ENCODE data around the gene PPM1A. TPM values are rescaled to one million over a fixed set of nuclear protein-coding genes. Genes with fewer than 3 reads are reported as not detected.

The PPM1A gene
- total RNA-seq, 1 experiment from 2014 or later: 19.0 TPM

- DNase-seq (ENCODE audit: low spot score): no peak
These were observed 74.3 kb downstream of the PPM1A start for GRCh38 chr14:60323199-60323896.

GRCh38 chr14:60324837-60325236 is 75.8 kb downstream of the PPM1A start:
- DNase-seq (ENCODE audit: low spot score): no peak

GRCh38 chr14:60326274-60326673 is 77.3 kb downstream of the PPM1A start:
- DNase-seq (ENCODE audit: low spot score): no peak

- DNase-seq (ENCODE audit: low spot score): no peak
These were observed 78.7 kb downstream of the PPM1A start for GRCh38 chr14:60327447-60328331.

GRCh38 chr14:60328583-60328982 is 79.6 kb downstream of the PPM1A start:
- no peak for DNase-seq (ENCODE audit: low spot score)

- no peak for DNase-seq (ENCODE audit: low spot score)
These were observed 80.3 kb downstream of the PPM1A start for GRCh38 chr14:60329274-60329673.

GRCh38 chr14:60331201-60332045 is 82.4 kb downstream of the PPM1A start:
- peak; percentile 8 for DNase-seq (ENCODE audit: low spot score)

- no peak for DNase-seq (ENCODE audit: low spot score)
These were observed 83.0 kb downstream of the PPM1A start for GRCh38 chr14:60332046-60332399.

- DNase-seq (ENCODE audit: low spot score): no peak
These were observed 83.8 kb downstream of the PPM1A start for GRCh38 chr14:60332869-60333268.

- no peak for DNase-seq (ENCODE audit: low spot score)
These were observed 90.5 kb downstream of the PPM1A start for GRCh38 chr14:60339571-60339970.

GRCh38 chr14:60343571-60344071 is 94.6 kb downstream of the PPM1A start:
- no peak for DNase-seq (ENCODE audit: low spot score)

- no peak for DNase-seq (ENCODE audit: low spot score)
These were observed 95.7 kb downstream of the PPM1A start for GRCh38 chr14:60344751-60345150.

- no peak for DNase-seq (ENCODE audit: low spot score)
These were observed 97.7 kb downstream of the PPM1A start for GRCh38 chr14:60346706-60347105.

- no peak for DNase-seq (ENCODE audit: low spot score)
These were observed 99.2 kb downstream of the PPM1A start for GRCh38 chr14:60348211-60348610.

Other genes starting within 250 kb of the PPM1A start
- gene PCNX4, start 157.3 kb upstream of the PPM1A start, total RNA-seq (2014; rRNA removed; shearing (Covaris generic)): 81.3 and 97.5 TPM in 2 replicates
- 62.7 and 69.9 TPM in 2 replicates for gene DHRS7, start 83.8 kb upstream of the PPM1A start, total RNA-seq (2014; rRNA removed; shearing (Covaris generic))
- not detected in 2 replicates for gene C14orf39, start 236.8 kb downstream of the PPM1A start, total RNA-seq (2014; rRNA removed; shearing (Covaris generic))

All from A172 (cell line).